Muscle layer of duodenum (tissue), 2 donors: Measurements from ENCODE around the gene HRH1.
"Not testable (repeated sequence)": the region's sequence is repeated elsewhere in the genome, so short reads cannot be mapped to it uniquely, and the experiment has no call there.

ENCODE experiments used
- H3K27ac ChIP-seq: one replicate; pipeline ENCODE4 v1.7.0; 2013; ENCODE audit warnings: mild to moderate bottlenecking, low read length
- H3K27me3 ChIP-seq: one replicate; pipeline ENCODE4 v1.7.0; 2013; ENCODE audit warnings: low read depth, mild to moderate bottlenecking, control low read depth, low read length
- H3K36me3 ChIP-seq, 2 donors: one replicate each; pipeline ENCODE4 v1.7.0; 2013; ENCODE audit warnings: low read length in 2 of 2, control low read depth in 1 of 2, mild to moderate bottlenecking in 1 of 2; ENCODE audit not compliant: insufficient read depth in 2 of 2, control insufficient read depth in 1 of 2
- H3K4me1 ChIP-seq, 2 donors: one replicate each; pipeline ENCODE4 v1.7.0; 2013; ENCODE audit warnings: low read length in 2 of 2, mild to moderate bottlenecking in 2 of 2, control low read depth in 1 of 2, moderate library complexity in 1 of 2; ENCODE audit not compliant: insufficient read depth in 2 of 2, control insufficient read depth in 1 of 2
- H3K4me3 ChIP-seq, 2 donors: one replicate each; pipeline ENCODE4 v1.7.0; 2013; ENCODE audit warnings: low read length in 2 of 2, low read depth in 1 of 2, mild to moderate bottlenecking in 1 of 2
- H3K9me3 ChIP-seq, 2 donors: one replicate each; pipeline ENCODE4 v1.7.0; 2013; ENCODE audit warnings: low read length in 2 of 2, control low read depth in 1 of 2, mild to moderate bottlenecking in 1 of 2; ENCODE audit not compliant: control insufficient read depth in 1 of 2
- donor health status: healthy.

The HRH1 gene

DNA sequence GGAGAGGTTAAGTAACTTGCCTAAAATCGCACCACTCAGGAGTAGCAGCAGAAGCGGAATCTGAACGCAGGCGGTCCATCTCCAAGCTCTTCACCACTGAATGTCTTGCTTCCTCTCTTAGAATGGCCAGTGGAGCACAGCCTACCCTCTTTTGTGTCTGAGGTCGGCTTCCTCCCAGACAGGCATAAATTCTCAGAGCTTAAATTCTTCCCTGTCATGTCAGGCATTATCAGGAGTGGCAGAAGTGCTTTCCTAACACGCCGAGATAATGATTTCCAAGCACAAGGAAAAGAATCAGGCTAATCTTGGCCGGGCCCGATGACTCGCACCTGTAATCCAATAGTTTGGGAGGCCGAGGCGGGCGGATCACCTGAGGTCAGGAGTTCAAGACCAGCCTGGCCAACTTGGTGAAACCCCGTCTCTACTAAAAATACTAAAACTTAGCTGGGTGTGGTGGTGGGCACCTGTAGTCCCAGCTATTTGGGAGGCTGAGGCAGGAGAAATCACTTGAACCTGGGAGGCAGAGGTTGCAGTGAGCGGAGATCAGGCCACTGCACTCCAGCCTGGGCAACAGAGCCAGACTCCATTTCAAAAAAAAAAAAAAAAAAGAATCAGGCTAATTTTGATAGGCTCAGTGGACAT, 30.2 kb downstream of the HRH1 start:
- not testable (repeated sequence) for H3K4me3 ChIP-seq, H3K9me3 ChIP-seq, H3K27me3 ChIP-seq, H3K27ac ChIP-seq, H3K36me3 ChIP-seq
- H3K4me1 ChIP-seq: peaks cover 0 to 18% of the 10 kb centered on the region in 2 donors

DNA sequence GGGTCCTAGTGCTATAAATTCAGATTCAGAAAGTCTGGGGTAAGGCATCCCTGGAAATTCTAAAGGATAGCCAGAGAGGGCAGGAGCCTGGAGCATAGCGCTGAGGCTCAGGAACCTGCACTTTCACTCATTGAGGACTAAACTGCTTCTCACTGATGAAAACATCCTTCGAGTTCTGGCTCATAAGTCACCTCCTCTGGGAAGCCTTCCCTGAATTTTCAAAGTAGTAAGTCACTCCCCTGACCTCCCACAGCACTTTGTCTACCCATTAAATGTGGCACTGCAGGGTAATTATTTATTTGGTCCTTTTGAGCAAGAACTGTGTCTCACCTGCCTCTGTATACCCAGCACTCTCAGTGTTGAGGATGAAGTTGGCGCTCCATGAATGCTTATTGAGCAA, 30.9 kb downstream of the HRH1 start:
- H3K4me1 ChIP-seq: peaks cover 0 to 18% of the 10 kb centered on the region in 2 donors
- H3K27ac ChIP-seq: no peak overlapping the region
- no peaks in the 10 kb centered on the region for H3K9me3 ChIP-seq
- no peaks in the 10 kb centered on the region for H3K36me3 ChIP-seq
- H3K4me3 ChIP-seq: no peak overlapping the region
- H3K27me3 ChIP-seq: no peaks in the 10 kb centered on the region

DNA sequence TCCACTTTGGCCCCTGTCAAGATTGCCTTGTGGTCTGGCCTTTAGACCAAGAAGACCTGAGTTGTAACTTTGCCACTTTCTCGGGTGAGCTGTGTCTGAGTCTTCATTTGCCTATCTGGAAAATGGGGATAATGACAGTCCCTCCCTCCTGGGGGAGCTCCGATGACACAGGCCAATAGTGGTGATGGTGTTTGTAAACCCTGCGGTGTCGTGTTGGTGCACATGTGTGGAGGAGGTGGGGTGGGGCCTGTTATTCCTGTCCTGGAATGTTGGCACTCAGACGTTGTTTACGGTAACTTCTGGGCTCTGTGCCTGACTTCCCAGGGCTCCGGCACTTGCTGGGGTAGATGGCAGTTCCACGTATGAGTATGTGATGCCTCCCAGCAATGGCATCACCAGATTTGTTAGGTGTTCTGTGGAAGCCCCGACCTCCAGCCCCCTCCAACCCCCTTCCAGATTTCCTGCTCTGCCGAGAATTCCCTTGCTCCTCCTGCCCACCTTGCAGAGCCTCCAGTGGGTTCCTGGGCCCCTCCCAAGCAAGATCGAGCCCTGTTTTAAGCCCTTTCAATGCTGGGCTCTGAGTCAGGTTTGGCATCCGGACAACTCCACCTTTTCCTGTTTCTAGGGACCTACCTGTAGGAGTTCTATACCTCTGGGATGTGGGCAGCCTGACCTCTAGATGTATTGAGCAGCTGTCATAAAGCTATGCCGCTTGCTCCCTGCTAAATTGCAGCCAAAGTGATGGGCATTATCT, 31.4 kb downstream of the HRH1 start:
- no peak overlapping the region for H3K27ac ChIP-seq
- peaks cover 0 to 18% of the 10 kb centered on the region in 2 donors for H3K4me1 ChIP-seq
- no peaks in the 10 kb centered on the region for H3K9me3 ChIP-seq
- no peak overlapping the region for H3K4me3 ChIP-seq
- no peaks in the 10 kb centered on the region for H3K27me3 ChIP-seq
- no peaks in the 10 kb centered on the region for H3K36me3 ChIP-seq

DNA sequence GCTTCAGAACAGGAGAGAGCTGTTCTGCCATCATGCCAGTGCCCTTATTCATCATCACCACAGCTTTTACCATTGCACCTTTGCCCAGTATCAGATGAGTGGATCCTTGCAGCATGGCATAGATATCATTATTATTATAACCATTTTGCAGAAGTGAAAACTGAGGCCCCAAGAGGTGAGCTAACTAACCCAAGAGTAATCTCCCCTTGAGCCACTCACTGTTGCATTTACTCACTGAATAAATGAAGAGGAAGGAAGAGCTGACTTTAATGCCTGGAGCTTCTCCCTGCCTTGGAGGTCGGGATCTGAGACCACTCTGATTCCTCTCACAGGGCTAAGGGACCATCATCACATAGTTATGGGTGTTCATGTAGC, 32.0 kb downstream of the HRH1 start:
- Histone ChIP-seq H3K27ac (no peak overlapping the region), H3K27me3 (no peaks in the 10 kb centered on the region), H3K4me3 (no peak overlapping the region), H3K9me3 (no peaks in the 10 kb centered on the region), H3K36me3 (no peaks in the 10 kb centered on the region), H3K4me1 (peaks cover 0 to 18% of the 10 kb centered on the region in 2 donors)

DNA sequence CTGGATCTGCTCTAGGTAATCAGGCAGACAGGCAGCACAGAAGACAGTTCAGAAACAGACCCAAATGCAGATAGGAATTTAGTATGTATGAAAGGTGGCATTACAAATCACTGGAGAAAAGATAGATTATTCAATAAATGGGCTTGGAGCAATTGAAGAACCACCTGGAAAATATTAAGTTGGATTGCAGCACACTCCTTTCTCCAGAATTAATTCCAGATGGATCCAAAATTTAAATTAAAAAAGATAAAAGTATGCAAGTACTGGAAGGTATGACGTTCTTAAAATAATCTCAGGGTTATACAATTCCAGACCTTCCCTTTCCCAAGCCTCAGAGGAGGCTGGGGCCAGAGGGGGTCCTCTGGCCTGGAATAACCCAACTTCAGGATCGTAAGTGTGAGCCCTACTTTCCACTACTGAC, 32.5 kb downstream of the HRH1 start:
- no peak overlapping the region for H3K27ac ChIP-seq
- peaks cover 0 to 18% of the 10 kb centered on the region in 2 donors for H3K4me1 ChIP-seq
- no peaks in the 10 kb centered on the region for H3K36me3 ChIP-seq
- H3K9me3 ChIP-seq: no peaks in the 10 kb centered on the region
- no peak overlapping the region for H3K4me3 ChIP-seq
- no peaks in the 10 kb centered on the region for H3K27me3 ChIP-seq

DNA sequence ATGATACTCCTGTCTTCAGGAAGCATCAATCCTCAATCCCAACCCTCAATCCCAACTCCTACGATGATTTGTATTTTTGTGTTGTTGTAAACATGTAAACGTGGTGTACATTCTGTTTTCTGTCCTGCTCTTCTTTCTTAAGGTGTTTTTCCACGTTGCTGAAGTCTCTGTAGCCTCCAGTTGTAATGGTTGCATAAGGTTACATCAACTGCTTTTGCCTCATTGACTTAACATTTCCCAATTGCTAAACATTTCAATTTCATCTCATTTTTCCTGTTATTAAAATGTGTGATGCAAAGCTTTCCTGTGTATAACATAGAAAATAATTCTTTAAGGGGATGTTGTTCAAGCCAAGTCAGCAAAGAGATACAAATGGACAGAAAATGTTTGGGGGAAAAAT, 33.4 kb downstream of the HRH1 start:
- no peak overlapping the region for H3K4me3 ChIP-seq

DNA sequence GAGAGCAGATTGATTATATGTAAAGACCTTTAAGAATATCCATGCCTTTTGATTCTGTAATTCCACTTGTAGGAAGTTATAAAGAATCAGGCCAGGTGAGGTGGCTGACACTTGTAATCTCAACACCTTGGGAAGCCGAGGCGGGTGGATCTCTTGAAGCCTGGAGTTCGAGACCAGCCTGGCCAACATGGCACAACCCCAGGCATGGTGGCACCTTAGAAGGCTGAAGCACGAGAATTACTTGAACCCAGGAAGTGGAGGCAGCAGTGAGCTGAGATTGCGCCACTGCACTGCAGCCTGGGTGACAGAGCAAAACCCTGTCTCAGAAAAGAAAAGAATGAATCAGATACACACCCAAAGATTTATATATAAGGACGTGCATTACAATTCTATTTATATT, 33.9 kb downstream of the HRH1 start:
- no peaks in the 10 kb centered on the region for H3K36me3 ChIP-seq
- H3K9me3 ChIP-seq: no peaks in the 10 kb centered on the region
- H3K27me3 ChIP-seq: no peaks in the 10 kb centered on the region
- H3K4me1 ChIP-seq: peaks cover 0 to 18% of the 10 kb centered on the region in 2 donors
- no peak overlapping the region for H3K27ac ChIP-seq
- no peak overlapping the region for H3K4me3 ChIP-seq

More for the DNA sequence above, 33.4 kb downstream of the HRH1 start:
- Histone ChIP-seq H3K36me3 (no peaks in the 10 kb centered on the region), H3K27ac (no peak overlapping the region), H3K4me1 (peaks cover 0 to 18% of the 10 kb centered on the region in 2 donors), H3K9me3 (no peaks in the 10 kb centered on the region), H3K27me3 (no peaks in the 10 kb centered on the region)

DNA sequence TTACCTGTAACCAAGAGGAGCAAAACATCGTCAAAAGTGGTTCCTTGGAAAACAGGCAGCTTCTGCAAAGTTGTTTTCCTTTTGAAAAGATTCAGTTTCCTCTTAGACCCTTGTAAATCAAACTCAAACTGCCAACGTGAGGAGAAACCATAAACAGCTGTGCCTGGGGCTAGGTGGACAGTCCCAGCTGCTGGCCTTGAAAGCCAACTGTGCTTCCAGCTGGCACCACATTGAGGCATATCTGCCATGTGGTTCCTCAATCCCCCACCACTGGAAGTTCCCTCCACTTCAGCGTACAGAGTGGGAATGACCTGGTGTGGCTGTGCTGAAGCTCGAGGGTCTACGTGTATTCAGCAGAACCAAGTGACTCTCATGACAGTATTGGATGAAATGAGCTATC, 40.9 kb downstream of the HRH1 start:
- H3K27ac ChIP-seq: no peak overlapping the region
- peaks cover 0 to 4% of the 10 kb centered on the region in 2 donors for H3K4me1 ChIP-seq

DNA sequence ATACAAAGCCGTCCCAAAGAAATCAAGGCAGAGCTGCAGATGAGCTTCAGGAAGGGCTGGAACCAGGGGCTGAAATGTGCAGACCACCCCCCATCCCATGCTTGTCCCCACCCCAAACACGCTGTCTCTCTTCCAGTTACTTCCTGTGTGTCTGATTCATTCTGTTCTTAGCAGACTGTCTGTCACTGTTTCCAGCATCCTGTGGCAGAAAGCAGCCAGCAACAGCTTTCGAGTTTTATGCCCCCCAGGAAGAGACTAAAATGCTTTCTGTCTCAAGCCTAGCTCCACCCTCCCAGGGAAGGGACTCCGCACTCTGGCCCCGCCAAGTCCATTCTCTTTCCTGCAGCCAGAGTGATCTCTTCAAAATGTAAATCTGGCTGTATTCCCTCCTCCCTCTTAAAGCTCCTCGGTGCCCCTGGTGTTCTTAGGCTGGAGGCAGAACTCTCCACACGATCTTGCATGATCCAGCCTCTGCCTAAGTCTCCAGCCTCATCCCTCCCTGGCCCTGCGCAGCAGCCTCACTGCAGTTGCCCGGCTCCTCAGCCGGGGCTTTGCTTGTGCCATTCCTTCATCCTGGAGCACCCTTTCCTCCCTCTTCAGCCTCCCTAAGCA, 41.5 kb downstream of the HRH1 start:
- H3K36me3 ChIP-seq: no peaks in the 10 kb centered on the region
- no peak overlapping the region for H3K27ac ChIP-seq
- no peak overlapping the region for H3K4me3 ChIP-seq
- peaks cover 0 to 4% of the 10 kb centered on the region in 2 donors for H3K4me1 ChIP-seq
- no peaks in the 10 kb centered on the region for H3K9me3 ChIP-seq
- H3K27me3 ChIP-seq: no peaks in the 10 kb centered on the region

More for the DNA sequence above, 40.9 kb downstream of the HRH1 start:
- Histone ChIP-seq H3K4me3 (no peak overlapping the region), H3K9me3 (no peaks in the 10 kb centered on the region), H3K36me3 (no peaks in the 10 kb centered on the region), H3K27me3 (no peaks in the 10 kb centered on the region)

DNA sequence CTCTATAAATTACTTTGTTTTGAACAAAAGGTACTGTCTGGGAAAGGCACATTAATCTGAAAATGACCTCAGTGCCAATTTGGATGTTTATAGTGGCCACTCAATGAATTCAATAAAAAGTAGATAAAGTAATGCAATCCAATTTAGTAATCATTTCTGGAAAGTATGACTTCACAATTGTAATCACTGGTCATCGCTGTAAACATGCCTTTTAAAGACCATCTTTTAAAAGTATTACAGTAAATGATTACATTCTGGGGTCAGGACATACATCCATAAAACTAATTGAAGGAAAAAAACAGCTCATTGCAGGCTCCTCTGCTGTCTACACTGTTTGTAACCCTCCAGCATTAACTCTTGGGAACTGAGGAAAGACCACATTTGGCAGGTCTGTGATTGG, 43.2 kb downstream of the HRH1 start:
- H3K27ac ChIP-seq: no peak overlapping the region
- H3K4me3 ChIP-seq: no peak overlapping the region
- H3K36me3 ChIP-seq: no peaks in the 10 kb centered on the region
- H3K4me1 ChIP-seq: peaks cover 0 to 4% of the 10 kb centered on the region in 2 donors
- H3K9me3 ChIP-seq: no peaks in the 10 kb centered on the region
- no peaks in the 10 kb centered on the region for H3K27me3 ChIP-seq

DNA sequence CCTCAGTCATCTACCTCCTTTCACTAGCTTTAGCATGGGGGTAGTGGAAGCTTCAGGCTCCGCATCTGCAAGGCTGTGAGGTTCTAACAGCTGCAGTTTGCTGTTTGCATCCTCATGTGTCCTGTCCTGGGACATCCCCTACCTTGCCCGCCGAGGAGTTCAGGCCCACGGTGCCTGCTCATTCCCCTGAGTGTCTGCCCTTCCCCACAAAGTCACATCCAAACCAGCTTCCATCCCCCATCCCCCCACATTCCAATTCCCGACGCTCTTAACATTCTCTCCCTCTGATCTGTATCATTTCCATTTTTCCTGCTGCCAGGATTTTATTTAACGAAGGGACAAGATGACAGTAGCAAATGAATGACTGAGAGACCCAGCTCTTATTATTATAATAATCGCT, 43.8 kb downstream of the HRH1 start:
- Histone ChIP-seq H3K27ac (no peak overlapping the region), H3K9me3 (no peaks in the 10 kb centered on the region), H3K27me3 (no peaks in the 10 kb centered on the region)

More for the DNA sequence above, 43.8 kb downstream of the HRH1 start:
- Histone ChIP-seq H3K36me3 (no peaks in the 10 kb centered on the region), H3K4me1 (peaks cover 0 to 4% of the 10 kb centered on the region in 2 donors), H3K4me3 (no peak overlapping the region)
